IMR-90 (cell line): ENCODE data around the gene RBMS3. TPM values are rescaled to one million over a fixed set of nuclear protein-coding genes. Genes with fewer than 3 reads are reported as not detected.

Source experiments
- ATAC-seq: fragments of 200-7000 bp; cut with Tn5 transposase; 2 replicates; pipeline ENCODE4 v1.9.1; 2020; ENCODE audit warnings: low read depth, mild to moderate bottlenecking, moderate library complexity
- BruUV-seq: library from RNA; stranded (reverse); fragments of 400-500 nt; replicated peaks from 2 replicates; lab custom pipeline; 2021; lab: Mats Ljungman, UMichigan
- CTCF ChIA-PET: fragments of 300-600 bp; formaldehyde crosslinking; extraction: SDS; loops from one replicate; lab custom pipeline; 2021; ENCODE audit warnings: antibody characterized with exemption; lab: Yijun Ruan, JAX
- POLR2A ChIA-PET: fragments of 300-600 bp; sonication (Branson Sonifier 250); formaldehyde crosslinking; loops from one replicate; lab custom pipeline; 2022; ENCODE audit warnings: antibody characterized with exemption; ENCODE audit not compliant: unreplicated experiment; lab: Charles Lee
- DNase-seq: peaks from one replicate; pipeline ENCODE4 v3.0.0; 2013
- H2AFZ ChIP-seq: replicated peaks from 2 replicates; pipeline ENCODE3; 2013; ENCODE audit warnings: low read length, mild to moderate bottlenecking; ENCODE audit not compliant: poor library complexity
- H2AK5ac ChIP-seq: 2 replicates; pipeline ENCODE4 v1.6.1; 2013; ENCODE audit warnings: low read depth, low read length, inconsistent platforms
- H2AK9ac ChIP-seq: replicated peaks from 2 replicates; pipeline ENCODE3; 2013; ENCODE audit warnings: mild to moderate bottlenecking, low read depth, low read length, moderate library complexity; ENCODE audit not compliant: poor library complexity
- H2BK120ac ChIP-seq: 2 replicates; pipeline ENCODE4 v1.6.1; 2013; ENCODE audit warnings: low read depth, low read length, inconsistent platforms
- H2BK15ac ChIP-seq: 3 replicates; pipeline ENCODE4 v1.6.1; 2013; ENCODE audit warnings: low read depth, low read length, inconsistent platforms
- H2BK20ac ChIP-seq: 2 replicates; pipeline ENCODE4 v1.6.1; 2013; ENCODE audit warnings: low read depth, mild to moderate bottlenecking, inconsistent platforms, low read length, moderate library complexity
- H2BK5ac ChIP-seq: 2 replicates; pipeline ENCODE4 v1.6.1; 2013; ENCODE audit warnings: mild to moderate bottlenecking, low read depth, low read length, inconsistent platforms; ENCODE audit not compliant: poor library complexity, severe bottlenecking
- H3K14ac ChIP-seq: replicated peaks from 2 replicates; pipeline ENCODE4 v1.6.1; 2013; ENCODE audit warnings: low read depth, low read length, inconsistent platforms
- H3K18ac ChIP-seq: 2 replicates; pipeline ENCODE4 v1.6.1; 2013; ENCODE audit warnings: low read depth, low read length, control low read depth
- H3K23ac ChIP-seq: 2 replicates; pipeline ENCODE4 v1.6.1; 2013; ENCODE audit warnings: low read depth, low read length, inconsistent platforms
- H3K27ac ChIP-seq: 2 replicates; pipeline ENCODE4 v1.5.1; 2013; ENCODE audit warnings: mild to moderate bottlenecking, control low read depth, low read length; ENCODE audit not compliant: insufficient read depth
- H3K27me3 ChIP-seq: 2 replicates; pipeline ENCODE4 v1.6.1; 2013; ENCODE audit warnings: low read length; ENCODE audit not compliant: control insufficient read depth, insufficient read depth
- H3K36me3 ChIP-seq: 2 replicates; pipeline ENCODE4 v1.6.1; 2013; ENCODE audit warnings: low read length, mixed read lengths; ENCODE audit not compliant: control insufficient read depth, insufficient read depth
- H3K4ac ChIP-seq: 2 replicates; pipeline ENCODE4 v1.6.1; 2013; ENCODE audit warnings: low read depth, low read length, inconsistent platforms
- H3K4me1 ChIP-seq: 2 replicates; pipeline ENCODE4 v1.6.1; 2013; ENCODE audit warnings: low read length, mixed read lengths; ENCODE audit not compliant: control insufficient read depth, insufficient read depth
- H3K4me2 ChIP-seq: 2 replicates; pipeline ENCODE4 v1.6.1; 2013; ENCODE audit warnings: low read depth, mild to moderate bottlenecking, control low read depth, low read length, moderate library complexity
- H3K4me3 ChIP-seq: 2 replicates; pipeline ENCODE4 v1.5.1; 2013; ENCODE audit warnings: low read depth, mild to moderate bottlenecking, control low read depth, low read length, moderate library complexity; ENCODE audit not compliant: insufficient read depth
- H3K56ac ChIP-seq: 2 replicates; pipeline ENCODE4 v1.6.1; 2013; ENCODE audit warnings: low read length, inconsistent platforms; ENCODE audit not compliant: insufficient read depth; ENCODE audit errors: extremely low read depth
- H3K79me1 ChIP-seq, 2 experiments: 2 replicates each; pipeline ENCODE4 v1.6.1; 2013; ENCODE audit warnings: low read length in 2 of 2, inconsistent platforms in 1 of 2, low read depth in 1 of 2
- H3K9ac ChIP-seq: 2 replicates; pipeline ENCODE4 v1.6.1; 2013; ENCODE audit warnings: low read depth, low read length, control low read depth
- H3K9me1 ChIP-seq: 2 replicates; pipeline ENCODE4 v1.6.1; 2013; ENCODE audit warnings: low read length, inconsistent platforms; ENCODE audit not compliant: insufficient read depth
- H3K9me3 ChIP-seq: 2 replicates; pipeline ENCODE4 v1.6.1; 2013; ENCODE audit warnings: low read length; ENCODE audit not compliant: control insufficient read depth, insufficient read depth
- H4K20me1 ChIP-seq: 2 replicates; pipeline ENCODE4 v1.6.1; 2013; ENCODE audit warnings: low read length, inconsistent platforms; ENCODE audit not compliant: insufficient read depth
- H4K5ac ChIP-seq: 2 replicates; pipeline ENCODE4 v1.6.1; 2013; ENCODE audit warnings: mild to moderate bottlenecking, low read depth, low read length, control low read depth
- H4K8ac ChIP-seq, 2 experiments: 2 replicates each; pipeline ENCODE4 v1.6.1; 2013; ENCODE audit warnings: low read depth in 2 of 2, low read length in 2 of 2, control low read depth in 1 of 2, inconsistent platforms in 1 of 2
- H4K91ac ChIP-seq: 2 replicates; pipeline ENCODE4 v1.6.1; 2013; ENCODE audit warnings: low read depth, low read length, inconsistent platforms; ENCODE audit not compliant: insufficient read depth
- BHLHE40 ChIP-seq: fragments of 150-350 bp; IDR thresholded peaks from 2 replicates; pipeline ENCODE4 v1.6.1; 2016; ENCODE audit warnings: mild to moderate bottlenecking, low read depth, low read length
- CEBPB ChIP-seq: IDR thresholded peaks from 2 replicates; pipeline ENCODE4 v1.6.1; 2012; ENCODE audit warnings: low read depth, low read length, improper control_type of control experiment
- CHD1 ChIP-seq: IDR thresholded peaks from 2 replicates; pipeline ENCODE4 v1.6.1; 2012; ENCODE audit warnings: low read depth, low read length, improper control_type of control experiment
- ELK1 ChIP-seq: fragments of 150-350 bp; IDR thresholded peaks from 2 replicates; pipeline ENCODE4 v1.6.1; 2016; ENCODE audit warnings: low read depth, mild to moderate bottlenecking, low read length, moderate library complexity, borderline replicate concordance
- FOS ChIP-seq: fragments of 150-350 bp; IDR thresholded peaks from 2 replicates; pipeline ENCODE4 v1.6.1; 2016; ENCODE audit warnings: low read depth, low read length
- MAFK ChIP-seq: IDR thresholded peaks from 2 replicates; pipeline ENCODE4 v1.6.1; 2012; ENCODE audit warnings: low read depth, low read length, improper control_type of control experiment
- MAZ ChIP-seq: IDR thresholded peaks from 2 replicates; pipeline ENCODE4 v1.6.1; 2012; ENCODE audit warnings: low read depth, mild to moderate bottlenecking, low read length, improper control_type of control experiment, moderate library complexity, borderline replicate concordance
- MXI1 ChIP-seq: IDR thresholded peaks from 2 replicates; pipeline ENCODE4 v1.6.1; 2012; ENCODE audit warnings: low read depth, mild to moderate bottlenecking, low read length, moderate library complexity, borderline replicate concordance
- NFE2L2 ChIP-seq: fragments of 150-350 bp; IDR thresholded peaks from 2 replicates; pipeline ENCODE4 v1.6.1; 2016; ENCODE audit warnings: low read depth, mild to moderate bottlenecking, low read length
- POLR2A ChIP-seq: IDR thresholded peaks from 2 replicates; pipeline ENCODE4 v1.6.1; 2012; ENCODE audit warnings: mild to moderate bottlenecking, low read depth, low read length
- RAD21 ChIP-seq: IDR thresholded peaks from 2 replicates; pipeline ENCODE4 v1.6.1; 2012; ENCODE audit warnings: low read length, improper control_type of control experiment
- RFX5 ChIP-seq: IDR thresholded peaks from 2 replicates; pipeline ENCODE4 v1.8.0; 2012; ENCODE audit warnings: low read depth, mild to moderate bottlenecking, low read length, moderate library complexity
- SMC3 ChIP-seq: fragments of 150-350 bp; IDR thresholded peaks from 2 replicates; pipeline ENCODE4 v1.6.1; 2016; ENCODE audit warnings: low read depth, mild to moderate bottlenecking, antibody characterized with exemption, low read length, moderate library complexity
- WGBS, 2 experiments: methylation state at CpG; one replicate each; pipeline versions ENCODE4 v1.1.5 to v1.1.7; 2013; ENCODE audit warnings: missing lambda C conversion rate in 2 of 2; ENCODE audit not compliant: insufficient read length in 1 of 2; ENCODE audit errors: extremely low coverage in 2 of 2; 5-methylcytosine and 5-hydroxymethylcytosine counted together
- dilution Hi-C: fragments of 300-500 bp; cut with HindIII; formaldehyde crosslinking; loops from one replicate; pipeline ENCODE4 v1.14.3; 2018; ENCODE audit warnings: low sequenced_read_pairs; ENCODE audit not compliant: unreplicated experiment
- in situ Hi-C: fragments of 300-500 bp; cut with MboI; formaldehyde crosslinking; loops from 3 replicates; pipeline ENCODE4 v1.14.3; 2019; ENCODE audit warnings: low sequenced_read_pairs, inconsistent platforms, mixed read lengths
- intact Hi-C: fragments of 100-400 bp; cut with micrococcal nuclease; formaldehyde crosslinking; loops from 2 replicates; pipeline ENCODE4 v1.10.0; 2022
- polyA plus RNA-seq, 3 experiments: library from polyadenylated mRNA; depleted of rRNA; stranded (reverse); fragments of >200 nt; gene quantifications; 2 replicates each; pipeline ENCODE4 v1.2.3, GENCODE V29; 2012; ENCODE audit warnings: low replicate concordance in 1 of 3
- total RNA-seq: library from RNA; depleted of rRNA; stranded (reverse); fragments of >200 nt; gene quantifications from 2 replicates; pipeline ENCODE4 v1.2.3, GENCODE V29; 2012
- TF ChIP-seq, protein P1 (sequence below): fragments of 150-350 bp; IDR thresholded peaks from 2 replicates; pipeline ENCODE4 v1.6.1; 2017; ENCODE audit warnings: mild to moderate bottlenecking, antibody characterized with exemption, low read length, low read depth
- TF ChIP-seq, protein P2 (sequence below): conservative IDR thresholded peaks from 2 replicates; pipeline ENCODE4 v1.5.1; 2012; ENCODE audit warnings: mild to moderate bottlenecking, low read depth, low read length, improper control_type of control experiment

RBMS3 gene
- total and polyA plus RNA-seq, 2 of the 4 experiments (the other 2 are of a cell fraction), result 15.2 to 127 TPM

DNA sequence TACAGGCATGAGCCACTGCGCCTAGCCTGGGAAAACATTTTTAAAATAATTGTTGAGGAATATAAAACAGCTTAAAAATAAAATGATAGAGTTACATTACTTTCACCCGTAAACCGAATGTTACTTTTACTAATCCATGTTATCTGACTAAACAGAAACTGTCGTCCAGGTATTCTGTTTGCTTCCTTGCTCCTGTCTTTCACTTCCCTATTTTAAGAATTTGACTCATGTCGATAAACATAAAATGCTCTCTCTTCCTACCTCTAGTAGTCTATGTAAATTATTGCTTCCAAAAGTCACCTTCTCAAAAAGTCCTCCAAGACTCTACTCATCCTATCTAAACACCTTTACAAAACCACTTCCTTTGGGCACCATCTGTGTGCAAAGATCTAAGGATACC, 216.4 kb downstream of the RBMS3 start (continued):
- TF ChIP-seq CEBPB, result no peak
- no peak for TF ChIP-seq BHLHE40
- TF ChIP-seq FOS, result no peak

DNA sequence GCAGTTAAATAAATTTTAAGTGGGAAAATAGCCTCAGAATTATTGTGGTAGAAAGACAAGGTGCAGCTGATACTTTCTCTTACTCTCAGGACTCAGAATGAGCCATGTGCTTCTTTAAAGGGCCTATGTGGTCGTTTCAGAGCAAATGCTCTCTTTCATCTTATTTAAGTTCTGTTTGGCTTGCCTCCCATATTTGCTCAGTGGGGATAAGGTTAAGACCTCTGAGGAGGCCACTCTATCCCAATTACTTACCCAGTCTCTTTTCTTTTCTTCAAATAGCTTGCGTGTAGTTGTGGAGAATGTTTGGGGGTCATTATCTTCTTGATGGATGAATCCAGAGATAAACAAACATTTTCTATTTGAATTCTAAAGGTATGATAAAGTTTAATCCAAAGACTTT, 221.9 kb downstream of the RBMS3 start:
- no peak overlapping the region for H2AK9ac ChIP-seq
- ATAC-seq (no peak), DNase-seq (no peak)
- dilution Hi-C loops (no loop called here), intact Hi-C loops (no loop called here), in situ Hi-C loops (no loop called here)
- BruUV-seq, result no TSS peak
- no peak overlapping the region for H3K4me3 ChIP-seq
- H3K9me3 ChIP-seq, result no peaks in the 10 kb centered on the region
- no peaks in the 10 kb centered on the region for H3K27me3 ChIP-seq
- peaks cover 3% of the 10 kb centered on the region; the same call in 1 of the 2 replicates for H3K4me1 ChIP-seq
- H3K27ac ChIP-seq, result no peak overlapping the region
- peaks cover 10 to 11% of the 10 kb centered on the region in 2 experiments; a peak in 3 of 4 replicates for H3K79me1 ChIP-seq
- CTCF ChIA-PET, result no interaction called here
- H4K20me1 ChIP-seq, result no peaks in the 10 kb centered on the region
- H2BK15ac ChIP-seq, result no peak overlapping the region
- H3K14ac ChIP-seq, result no peak overlapping the region
- H4K91ac ChIP-seq, result no peak overlapping the region
- no peak overlapping the region for H3K9ac ChIP-seq
- H3K56ac ChIP-seq, result no peak overlapping the region
- no CpG with 5 or more reads among the region's 2 CpGs for WGBS, 2 experiments
- no peak overlapping the region for H4K8ac ChIP-seq
- POLR2A ChIA-PET, result no interaction called here
- H3K36me3 ChIP-seq, result no peaks in the 10 kb centered on the region
- H3K4me2 ChIP-seq, result no peak overlapping the region
- H3K9me1 ChIP-seq, result no peaks in the 10 kb centered on the region
- no peak overlapping the region for H3K4ac ChIP-seq
- H3K18ac ChIP-seq, result no peak overlapping the region
- no peak overlapping the region for H3K23ac ChIP-seq
- H2AK5ac ChIP-seq, result no peak overlapping the region
- no peak overlapping the region for H2BK120ac ChIP-seq
- no peak overlapping the region for H2AFZ ChIP-seq
- no peak overlapping the region for H2BK20ac ChIP-seq
- H4K5ac ChIP-seq, result no peak overlapping the region
- no peak overlapping the region for H2BK5ac ChIP-seq
- TF ChIP-seq RAD21 (no peak), MAZ (no peak), POLR2A (no peak), CEBPB (no peak), FOS (no peak), CHD1 (no peak), BHLHE40 (no peak), MXI1 (no peak), ELK1 (no peak), RFX5 (no peak), MAFK (no peak), NFE2L2 (no peak), SMC3 (no peak)
- TF ChIP-seq, protein P1, sequence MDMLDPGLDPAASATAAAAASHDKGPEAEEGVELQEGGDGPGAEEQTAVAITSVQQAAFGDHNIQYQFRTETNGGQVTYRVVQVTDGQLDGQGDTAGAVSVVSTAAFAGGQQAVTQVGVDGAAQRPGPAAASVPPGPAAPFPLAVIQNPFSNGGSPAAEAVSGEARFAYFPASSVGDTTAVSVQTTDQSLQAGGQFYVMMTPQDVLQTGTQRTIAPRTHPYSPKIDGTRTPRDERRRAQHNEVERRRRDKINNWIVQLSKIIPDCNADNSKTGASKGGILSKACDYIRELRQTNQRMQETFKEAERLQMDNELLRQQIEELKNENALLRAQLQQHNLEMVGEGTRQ, result no peak
- TF ChIP-seq, protein P2, sequence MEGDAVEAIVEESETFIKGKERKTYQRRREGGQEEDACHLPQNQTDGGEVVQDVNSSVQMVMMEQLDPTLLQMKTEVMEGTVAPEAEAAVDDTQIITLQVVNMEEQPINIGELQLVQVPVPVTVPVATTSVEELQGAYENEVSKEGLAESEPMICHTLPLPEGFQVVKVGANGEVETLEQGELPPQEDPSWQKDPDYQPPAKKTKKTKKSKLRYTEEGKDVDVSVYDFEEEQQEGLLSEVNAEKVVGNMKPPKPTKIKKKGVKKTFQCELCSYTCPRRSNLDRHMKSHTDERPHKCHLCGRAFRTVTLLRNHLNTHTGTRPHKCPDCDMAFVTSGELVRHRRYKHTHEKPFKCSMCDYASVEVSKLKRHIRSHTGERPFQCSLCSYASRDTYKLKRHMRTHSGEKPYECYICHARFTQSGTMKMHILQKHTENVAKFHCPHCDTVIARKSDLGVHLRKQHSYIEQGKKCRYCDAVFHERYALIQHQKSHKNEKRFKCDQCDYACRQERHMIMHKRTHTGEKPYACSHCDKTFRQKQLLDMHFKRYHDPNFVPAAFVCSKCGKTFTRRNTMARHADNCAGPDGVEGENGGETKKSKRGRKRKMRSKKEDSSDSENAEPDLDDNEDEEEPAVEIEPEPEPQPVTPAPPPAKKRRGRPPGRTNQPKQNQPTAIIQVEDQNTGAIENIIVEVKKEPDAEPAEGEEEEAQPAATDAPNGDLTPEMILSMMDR, result no peak
